ENCODE results near the gene CHRNG.

Gene CHRNG

GRCh38 chr2:232519581-232520438, 19.7 kb upstream of the CHRNG start, which contains the start of gene PRSS56:
Gene PRSS56, plus strand, starts transcription at chr2:232520388. Its CDS starts 211 bp downstream, at chr2:232520599.
- Mint-ChIP-seq H3K4me1 (ENCODE audit: low read depth) (peaks cover 9% of the 10 kb centered on the region), H3K27ac (no peak within 1 kb of the TSS), H3K9me3 (no peaks in the 10 kb centered on the region), H3K4me3 (no peak within 1 kb of the TSS), H3K36me3 (ENCODE audit: low read depth) (no peaks in the 10 kb centered on the region), H3K27me3 (peaks cover 44% of the 10 kb centered on the region)
- DNase-seq, result no peak

GRCh38 chr2:232520489-232520888, 19.0 kb upstream of the CHRNG start:
- peaks cover 47% of the 10 kb centered on the region for H3K27me3 Mint-ChIP-seq
- no peaks in the 10 kb centered on the region for H3K36me3 Mint-ChIP-seq (ENCODE audit: low read depth)
- no peaks in the 10 kb centered on the region for H3K9me3 Mint-ChIP-seq
- H3K27ac Mint-ChIP-seq, result no peak overlapping the region
- H3K4me1 Mint-ChIP-seq (ENCODE audit: low read depth), result peaks cover 9% of the 10 kb centered on the region
- H3K4me3 Mint-ChIP-seq, result no peak overlapping the region
- no peak for DNase-seq

GRCh38 chr2:232521098-232521497, 18.4 kb upstream of the CHRNG start:
- Mint-ChIP-seq H3K4me3 (no peak overlapping the region), H3K27me3 (peaks cover 49% of the 10 kb centered on the region), H3K27ac (no peak overlapping the region), H3K4me1 (ENCODE audit: low read depth) (peaks cover 9% of the 10 kb centered on the region), H3K36me3 (ENCODE audit: low read depth) (no peaks in the 10 kb centered on the region), H3K9me3 (no peaks in the 10 kb centered on the region)
- DNase-seq, result no peak

GRCh38 chr2:232521959-232522622, 17.4 kb upstream of the CHRNG start:
- Mint-ChIP-seq H3K27ac (no peak overlapping the region), H3K36me3 (ENCODE audit: low read depth) (no peaks in the 10 kb centered on the region), H3K4me1 (ENCODE audit: low read depth) (peaks cover 9% of the 10 kb centered on the region), H3K9me3 (no peaks in the 10 kb centered on the region), H3K27me3 (peaks cover 57% of the 10 kb centered on the region), H3K4me3 (no peak overlapping the region)
- peak; percentile 85 for DNase-seq

DNA sequence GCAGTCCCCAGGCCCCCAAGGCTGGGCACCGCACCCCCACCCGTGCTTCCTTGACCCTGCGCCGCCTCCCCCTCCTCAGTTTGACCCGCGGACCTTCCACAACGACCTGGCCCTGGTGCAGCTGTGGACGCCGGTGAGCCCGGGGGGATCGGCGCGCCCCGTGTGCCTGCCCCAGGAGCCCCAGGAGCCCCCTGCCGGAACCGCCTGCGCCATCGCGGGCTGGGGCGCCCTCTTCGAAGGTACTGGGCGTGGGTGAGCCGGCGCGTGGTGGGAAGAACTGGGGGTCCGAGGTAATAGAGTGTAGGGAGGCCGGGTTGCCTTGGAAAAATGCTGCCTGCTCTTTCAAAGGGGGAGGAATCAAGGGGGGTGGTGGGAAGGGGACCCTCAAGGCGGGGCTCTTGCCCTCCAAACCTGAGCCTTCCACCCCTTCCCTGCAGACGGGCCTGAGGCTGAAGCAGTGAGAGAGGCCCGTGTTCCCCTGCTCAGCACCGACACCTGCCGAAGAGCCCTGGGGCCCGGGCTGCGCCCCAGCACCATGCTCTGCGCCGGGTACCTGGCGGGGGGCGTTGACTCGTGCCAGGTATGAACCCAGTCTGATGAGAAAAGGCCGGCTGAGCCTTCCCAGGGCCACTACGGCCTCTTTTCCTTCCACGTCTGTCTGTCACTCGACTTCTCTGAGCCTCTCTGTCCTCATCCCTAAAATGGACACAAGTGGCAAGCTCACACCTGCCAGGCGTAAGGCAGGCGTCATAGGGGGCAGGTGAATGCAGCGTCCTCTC, 16.7 kb upstream of the CHRNG start:
- H3K4me3 Mint-ChIP-seq, result no peak overlapping the region

DNA sequence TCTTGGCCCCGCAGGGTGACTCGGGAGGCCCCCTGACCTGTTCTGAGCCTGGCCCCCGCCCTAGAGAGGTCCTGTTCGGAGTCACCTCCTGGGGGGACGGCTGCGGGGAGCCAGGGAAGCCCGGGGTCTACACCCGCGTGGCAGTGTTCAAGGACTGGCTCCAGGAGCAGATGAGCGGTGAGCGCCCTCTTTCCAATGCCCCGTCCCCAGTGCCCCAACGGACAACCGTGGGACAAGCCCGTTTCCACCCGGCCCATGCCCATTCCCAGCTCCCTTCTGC, 16.1 kb upstream of the CHRNG start:
- Mint-ChIP-seq H3K36me3 (ENCODE audit: low read depth) (no peaks in the 10 kb centered on the region), H3K4me3 (no peak overlapping the region), H3K9me3 (no peaks in the 10 kb centered on the region), H3K27ac (no peak overlapping the region), H3K27me3 (peaks cover 60% of the 10 kb centered on the region), H3K4me1 (ENCODE audit: low read depth) (peaks cover 11% of the 10 kb centered on the region)
- DNase-seq, result no peak

More for the DNA sequence above, 16.7 kb upstream of the CHRNG start:
- no peak for DNase-seq
- Mint-ChIP-seq H3K9me3 (no peaks in the 10 kb centered on the region), H3K27me3 (peaks cover 58% of the 10 kb centered on the region), H3K27ac (no peak overlapping the region), H3K36me3 (ENCODE audit: low read depth) (no peaks in the 10 kb centered on the region), H3K4me1 (ENCODE audit: low read depth) (peaks cover 9% of the 10 kb centered on the region)

DNA sequence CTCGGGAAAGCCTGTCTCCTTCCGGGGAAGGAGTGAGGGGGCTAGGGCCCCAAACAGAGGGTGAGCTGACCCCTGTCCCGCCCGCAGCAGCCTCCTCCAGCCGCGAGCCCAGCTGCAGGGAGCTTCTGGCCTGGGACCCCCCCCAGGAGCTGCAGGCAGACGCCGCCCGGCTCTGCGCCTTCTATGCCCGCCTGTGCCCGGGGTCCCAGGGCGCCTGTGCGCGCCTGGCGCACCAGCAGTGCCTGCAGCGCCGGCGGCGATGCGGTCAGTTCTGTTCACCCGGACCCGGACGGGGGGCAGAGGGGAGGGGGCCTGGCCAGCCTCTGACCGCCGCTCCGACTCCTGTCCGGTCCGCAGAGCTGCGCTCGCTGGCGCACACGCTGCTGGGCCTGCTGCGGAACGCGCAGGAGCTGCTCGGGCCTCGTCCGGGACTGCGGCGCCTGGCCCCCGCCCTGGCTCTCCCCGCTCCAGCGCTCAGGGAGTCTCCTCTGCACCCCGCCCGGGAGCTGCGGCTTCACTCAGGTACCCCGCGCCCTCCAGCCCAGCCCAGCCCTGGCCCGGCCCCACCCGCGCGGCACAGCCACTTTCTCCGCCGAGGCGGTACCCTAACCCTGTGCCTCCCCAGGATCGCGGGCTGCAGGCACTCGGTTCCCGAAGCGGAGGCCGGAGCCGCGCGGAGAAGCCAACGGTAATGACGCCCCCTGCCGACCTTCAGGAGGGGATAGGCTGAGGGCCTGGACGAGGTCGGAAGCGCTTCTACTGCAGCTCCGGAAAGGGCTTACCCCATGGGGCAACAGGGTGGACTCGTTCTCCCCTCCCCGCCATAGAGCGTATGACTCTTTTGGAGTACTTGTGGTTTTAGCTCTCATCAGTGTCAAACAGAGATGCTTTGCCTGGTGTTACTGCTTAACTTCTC, 15.6 kb upstream of the CHRNG start:
- Mint-ChIP-seq H3K4me3 (no peak overlapping the region), H3K27me3 (peaks cover 65% of the 10 kb centered on the region), H3K27ac (no peak overlapping the region), H3K36me3 (ENCODE audit: low read depth) (no peaks in the 10 kb centered on the region), H3K4me1 (ENCODE audit: low read depth) (peaks cover 17% of the 10 kb centered on the region), H3K9me3 (no peaks in the 10 kb centered on the region)
- DNase-seq, result peak; percentile 57

GRCh38 chr2:232524771-232525170, 14.7 kb upstream of the CHRNG start:
- no peaks in the 10 kb centered on the region for H3K9me3 Mint-ChIP-seq
- no peak overlapping the region for H3K4me3 Mint-ChIP-seq

DNA sequence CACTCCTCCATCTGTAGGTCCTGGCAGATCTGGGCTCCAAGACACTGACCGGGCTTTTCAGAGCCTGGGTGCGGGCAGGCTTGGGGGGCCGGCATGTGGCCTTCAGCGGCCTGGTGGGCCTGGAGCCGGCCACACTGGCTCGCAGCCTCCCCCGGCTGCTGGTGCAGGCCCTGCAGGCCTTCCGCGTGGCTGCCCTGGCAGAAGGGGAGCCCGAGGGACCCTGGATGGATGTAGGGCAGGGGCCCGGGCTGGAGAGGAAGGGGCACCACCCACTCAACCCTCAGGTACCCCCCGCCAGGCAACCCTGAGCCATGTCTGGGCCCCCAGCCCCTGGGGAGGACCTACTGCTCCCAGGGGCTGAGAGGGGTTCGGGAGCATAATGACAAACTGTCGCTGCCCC, 14.3 kb upstream of the CHRNG start:
- no peaks in the 10 kb centered on the region for H3K9me3 Mint-ChIP-seq
- H3K4me3 Mint-ChIP-seq, result no peak overlapping the region
- peaks cover 67% of the 10 kb centered on the region for H3K27me3 Mint-ChIP-seq
- no peak for DNase-seq
- H3K4me1 Mint-ChIP-seq (ENCODE audit: low read depth), result peaks cover 22% of the 10 kb centered on the region
- no peak overlapping the region for H3K27ac Mint-ChIP-seq
- H3K36me3 Mint-ChIP-seq (ENCODE audit: low read depth), result no peaks in the 10 kb centered on the region

More at GRCh38 chr2:232524771-232525170, 14.7 kb upstream of the CHRNG start:
- no peak for DNase-seq
- H3K27ac Mint-ChIP-seq, result no peak overlapping the region
- peaks cover 22% of the 10 kb centered on the region for H3K4me1 Mint-ChIP-seq (ENCODE audit: low read depth)
- H3K36me3 Mint-ChIP-seq (ENCODE audit: low read depth), result no peaks in the 10 kb centered on the region
- peaks cover 66% of the 10 kb centered on the region for H3K27me3 Mint-ChIP-seq

DNA sequence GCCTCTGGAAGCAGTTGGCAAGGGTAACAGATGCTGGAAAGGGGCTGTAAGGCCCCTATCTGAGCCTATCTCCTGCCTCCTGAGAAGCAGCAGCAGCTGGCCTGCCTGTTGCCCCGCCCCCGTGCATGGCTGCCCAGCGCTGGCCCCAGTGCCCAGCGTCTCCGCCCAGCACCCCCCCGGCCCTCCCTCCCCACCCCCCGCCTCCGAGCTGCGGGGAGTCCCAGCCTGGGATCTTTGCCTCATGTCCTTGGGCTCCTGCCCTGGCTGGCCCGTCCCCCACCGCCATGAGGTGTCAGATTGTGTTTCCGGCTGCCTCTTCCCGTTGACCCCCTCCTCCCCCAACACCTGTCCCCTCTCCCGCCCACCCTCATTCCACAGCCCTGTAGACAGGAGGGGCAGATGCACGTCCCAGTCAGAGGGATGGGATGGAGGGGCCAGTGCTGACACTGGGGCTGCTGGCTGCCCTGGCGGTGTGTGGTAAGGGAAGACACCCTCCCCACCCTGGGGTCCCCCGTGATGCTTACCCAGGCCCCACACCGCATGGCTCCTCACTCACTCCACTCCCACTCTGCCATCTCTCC, 13.6 kb upstream of the CHRNG start, which contains the start of gene CHRND:
Gene CHRND (plus strand): TSS at position 370 of the 581 bp plus-strand sequence. CDS start 56 bp downstream, at position 426.
- H3K9me3 Mint-ChIP-seq, result no peaks in the 10 kb centered on the region
- H3K4me3 Mint-ChIP-seq, result no peak within 1 kb of the TSS
- peaks cover 22% of the 10 kb centered on the region for H3K4me1 Mint-ChIP-seq (ENCODE audit: low read depth)
- no peaks in the 10 kb centered on the region for H3K36me3 Mint-ChIP-seq (ENCODE audit: low read depth)
- no peak within 1 kb of the TSS for H3K27ac Mint-ChIP-seq
- peaks cover 67% of the 10 kb centered on the region for H3K27me3 Mint-ChIP-seq
- no peak for DNase-seq

DNA sequence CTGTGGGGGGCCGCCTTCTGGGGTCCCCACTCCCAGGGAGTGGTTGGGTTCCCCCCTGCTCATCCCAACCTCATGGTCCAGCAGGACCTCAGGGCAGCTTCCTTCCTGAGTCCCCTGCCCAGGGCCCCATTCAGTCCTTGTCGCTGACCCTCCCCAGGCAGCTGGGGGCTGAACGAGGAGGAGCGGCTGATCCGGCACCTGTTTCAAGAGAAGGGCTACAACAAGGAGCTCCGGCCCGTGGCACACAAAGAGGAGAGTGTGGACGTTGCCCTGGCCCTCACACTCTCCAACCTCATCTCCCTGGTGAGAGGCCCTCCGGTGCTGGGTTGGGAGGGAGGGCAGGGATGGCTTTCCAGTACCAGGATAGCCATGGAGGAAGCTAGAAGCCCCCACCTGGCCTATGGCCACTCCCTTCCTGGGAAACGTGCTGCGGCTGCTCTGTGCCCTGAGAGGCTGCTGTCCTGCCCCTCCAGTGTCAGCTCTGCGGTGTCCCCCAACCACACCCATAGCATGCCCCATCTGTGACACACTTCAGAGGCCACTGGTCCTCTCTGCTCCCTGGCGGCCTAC, 13.0 kb upstream of the CHRNG start:
- DNase-seq, result no peak
- Mint-ChIP-seq H3K4me3 (no peak overlapping the region), H3K27ac (no peak overlapping the region), H3K4me1 (ENCODE audit: low read depth) (peaks cover 20% of the 10 kb centered on the region), H3K9me3 (no peaks in the 10 kb centered on the region), H3K27me3 (peaks cover 64% of the 10 kb centered on the region), H3K36me3 (ENCODE audit: low read depth) (no peaks in the 10 kb centered on the region)

DNA sequence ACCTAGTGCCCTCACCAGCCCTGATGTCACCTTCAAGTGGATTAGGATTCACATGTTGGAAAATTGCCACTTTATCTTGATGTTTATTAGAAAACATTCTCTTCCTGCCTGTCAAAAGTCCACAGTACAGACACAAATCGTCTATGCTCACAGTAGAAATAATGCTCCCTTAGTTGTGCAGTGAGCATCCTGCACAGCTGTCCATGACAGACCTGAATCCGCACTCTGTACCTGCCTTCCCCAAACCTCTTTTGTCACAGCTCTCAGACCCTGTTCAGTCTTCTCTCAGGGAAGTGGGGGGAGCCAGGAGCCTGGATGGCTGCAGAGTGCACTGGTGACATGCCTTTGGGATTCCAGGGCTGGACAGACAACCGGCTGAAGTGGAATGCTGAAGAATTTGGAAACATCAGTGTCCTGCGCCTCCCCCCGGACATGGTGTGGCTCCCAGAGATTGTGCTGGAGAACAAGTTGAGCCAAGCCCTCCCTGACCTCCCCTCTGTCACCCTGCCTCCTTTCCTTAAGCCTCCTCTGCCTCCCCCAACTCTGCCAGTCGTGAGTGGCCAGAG, 11.5 kb upstream of the CHRNG start:
- Mint-ChIP-seq H3K4me3 (no peak overlapping the region), H3K27me3 (peaks cover 61% of the 10 kb centered on the region), H3K36me3 (ENCODE audit: low read depth) (no peaks in the 10 kb centered on the region), H3K9me3 (no peaks in the 10 kb centered on the region), H3K4me1 (ENCODE audit: low read depth) (peaks cover 20% of the 10 kb centered on the region), H3K27ac (no peak overlapping the region)
- DNase-seq, result no peak

Data from activated T-cell treated with anti-CD3 and anti-CD28 coated beads, Interleukin-2, amount 50 U/mL, for 24 hours (primary cell).